GM23248 (cell line): ENCODE results near the gene ERN1.

Experiments
- EZH2 ChIP-seq: fragments of 200-600 bp; sonication (generic); IDR thresholded peaks from 2 replicates; pipeline ENCODE4 v1.6.1; 2018; ENCODE audit warnings: antibody characterized with exemption, mild to moderate bottlenecking; ENCODE audit not compliant: insufficient read depth, poor library complexity, severe bottlenecking
- EZH2phosphoT487 ChIP-seq: fragments of 200-600 bp; sonication (generic); IDR thresholded peaks from 2 replicates; pipeline ENCODE4 v1.6.1; 2018; ENCODE audit warnings: antibody characterized with exemption, moderate library complexity, mild to moderate bottlenecking, low read depth; ENCODE audit not compliant: insufficient read depth

- no peak for TF ChIP-seq EZH2
- no peak for TF ChIP-seq EZH2phosphoT487
Measured at GRCh38 chr17:64073771-64074703, 55.9 kb downstream of the ERN1 start.
